ENCODE results near the gene PCP4L1. TPM values are rescaled to one million over a fixed set of nuclear protein-coding genes. Genes with fewer than 3 reads are reported as not detected.

The PCP4L1 gene
- total RNA-seq, 1 experiment from 2014 or later: not detected

GRCh38 chr1:161307892-161308638 is 49.5 kb downstream of the PCP4L1 start:
- H3K27me3 ChIP-seq (ENCODE audit: insufficient read depth, low read length): no peaks in the 10 kb centered on the region
- H3K4me2 ChIP-seq (ENCODE audit: low read length): no peak overlapping the region
- no peaks in the 10 kb centered on the region for H4K20me1 ChIP-seq (ENCODE audit: insufficient read depth)
- ChIA-PET CTCF (no interaction called here), RAD21 (ENCODE audit: low non-redundant PET in 1 of 2, low total read pairs in 2 of 2, uncharacterized antibody in 2 of 2, unreplicated experiment in 2 of 2) (no interaction called here), POLR2A (no interaction called here)
- peaks cover 8 to 31% of the 10 kb centered on the region in 2 experiments; a peak in 3 of 4 replicates for H3K4me1 ChIP-seq (ENCODE audit: control insufficient read depth in 1 of 2, insufficient read depth in 2 of 2, low read length in 2 of 2)
- no peaks in the 10 kb centered on the region for H3K9me2 ChIP-seq (ENCODE audit: insufficient read depth)
- no TSS peak for BruUV-seq (replicated peaks)
- no peaks in the 10 kb centered on the region for H3K9me3 ChIP-seq (ENCODE audit: control insufficient read depth in 1 of 2, insufficient read depth in 1 of 2, low read depth in 1 of 2, low read length in 2 of 2)
- DNase-seq (ENCODE audit: low read depth, low spot score): no peak
- H3K9ac ChIP-seq (ENCODE audit: low read length): no peak overlapping the region
- no peak for TF ChIP-seq SRF (IDR thresholded peaks at IDR 0.05; ENCODE audit: low read depth)
- TF ChIP-seq EZH2phosphoT487 (IDR thresholded peaks at IDR 0.05; ENCODE audit: borderline replicate concordance): no peak
- TF ChIP-seq POLR2AphosphoS5 (IDR thresholded peaks at IDR 0.05; ENCODE audit: low read depth, low read length): no peak
- no peak for TF ChIP-seq ZNF274 (IDR thresholded peaks at IDR 0.05; ENCODE audit: low read depth, low read length)
- no peak for TF ChIP-seq ELF1 (IDR thresholded peaks at IDR 0.05; ENCODE audit: borderline replicate concordance, low read depth)
- intact Hi-C loops (cut with micrococcal nuclease): no loop called here
- H3K36me3 ChIP-seq (ENCODE audit: control insufficient read depth in 1 of 2, insufficient read depth in 2 of 2, low read length in 2 of 2): no peaks in the 10 kb centered on the region
- no peak overlapping the region for H2AFZ ChIP-seq (ENCODE audit: low read depth, low read length, poor library complexity, severe bottlenecking)
- H3K27ac ChIP-seq (ENCODE audit: low read depth, low read length): no peak overlapping the region
- H3K4me3 ChIP-seq (replicated peaks in 1 of 2; ENCODE audit: low read depth in 1 of 2, low read length in 2 of 2): no peak overlapping the region
- ATAC-seq: no peak
- peaks cover 6% of the 10 kb centered on the region for H3K79me2 ChIP-seq (ENCODE audit: insufficient read depth, low read length)

- H2AFZ ChIP-seq (ENCODE audit: low read depth, low read length, poor library complexity, severe bottlenecking): no peak within 1 kb of the TSS
- RAD21 ChIA-PET (ENCODE audit: low non-redundant PET in 1 of 2, low total read pairs in 2 of 2, uncharacterized antibody in 2 of 2, unreplicated experiment in 2 of 2): no interaction called here
Observed at GRCh38 chr1:161309868-161310267, 51.3 kb downstream of the PCP4L1 start, which contains the start of gene MPZ. TSS of gene MPZ (minus strand) at chr1:161309968. CDS start at chr1:161309905, 63 bp downstream.

More at GRCh38 chr1:161309868-161310267, 51.3 kb downstream of the PCP4L1 start, which contains the start of gene MPZ:
- intact Hi-C loops (cut with micrococcal nuclease): loop anchor here (10.0 kb wide), 1 partner anchor 75 kb away; no protein-coding TSS in a partner anchor
- BruUV-seq (replicated peaks): no TSS peak
- no peak within 1 kb of the TSS for H3K4me2 ChIP-seq (ENCODE audit: low read length)
- ChIA-PET POLR2A (no interaction called here), CTCF (no interaction called here)
- H3K4me1 ChIP-seq (ENCODE audit: control insufficient read depth in 1 of 2, insufficient read depth in 2 of 2, low read length in 2 of 2): peaks cover 10 to 36% of the 10 kb centered on the region in 2 experiments
- H3K27me3 ChIP-seq (ENCODE audit: insufficient read depth, low read length): no peaks in the 10 kb centered on the region
- no peak within 1 kb of the TSS for H3K27ac ChIP-seq (ENCODE audit: low read depth, low read length)
- no peaks in the 10 kb centered on the region; a peak in 1 of 4 replicates for H3K36me3 ChIP-seq (ENCODE audit: control insufficient read depth in 1 of 2, insufficient read depth in 2 of 2, low read length in 2 of 2)
- H4K20me1 ChIP-seq (ENCODE audit: insufficient read depth): no peaks in the 10 kb centered on the region
- TF ChIP-seq FOSL1 (IDR thresholded peaks at IDR 0.05; ENCODE audit: low read depth) (no peak), CBX3 (IDR thresholded peaks at IDR 0.05; ENCODE audit: low read depth) (no peak), EZH2phosphoT487 (IDR thresholded peaks at IDR 0.05; ENCODE audit: borderline replicate concordance) (no peak), SIN3A (IDR thresholded peaks at IDR 0.05; ENCODE audit: low read depth) (no peak), SP1 (IDR thresholded peaks at IDR 0.05; ENCODE audit: low read depth) (no peak), CEBPB (IDR thresholded peaks at IDR 0.05; ENCODE audit: low read depth) (no peak), YY1 (IDR thresholded peaks at IDR 0.05; ENCODE audit: extremely low read depth, insufficient replicate concordance, low read depth, low read length) (no peak), ZNF274 (IDR thresholded peaks at IDR 0.05; ENCODE audit: low read depth, low read length) (no peak), POLR2A (IDR thresholded peaks at IDR 0.05; ENCODE audit: borderline replicate concordance, extremely low read depth, insufficient read depth, insufficient read length) (no peak), POLR2AphosphoS5 (IDR thresholded peaks at IDR 0.05; ENCODE audit: low read depth, low read length) (no peak), EGR1 (IDR thresholded peaks at IDR 0.05; ENCODE audit: low read depth) (no peak), EZH2 (IDR thresholded peaks at IDR 0.05) (no peak), SRF (IDR thresholded peaks at IDR 0.05; ENCODE audit: low read depth) (no peak), ELF1 (IDR thresholded peaks at IDR 0.05; ENCODE audit: borderline replicate concordance, low read depth) (no peak), JUND (IDR thresholded peaks at IDR 0.05) (no peak)
- no peak within 1 kb of the TSS for H3K9ac ChIP-seq (ENCODE audit: low read length)
- ATAC-seq (no peak), DNase-seq (ENCODE audit: low read depth, low spot score) (no peak)
- no peak within 1 kb of the TSS for H3K4me3 ChIP-seq (replicated peaks in 1 of 2; ENCODE audit: low read depth in 1 of 2, low read length in 2 of 2)
- peaks cover 7% of the 10 kb centered on the region for H3K79me2 ChIP-seq (ENCODE audit: insufficient read depth, low read length)
- H3K9me2 ChIP-seq (ENCODE audit: insufficient read depth): no peaks in the 10 kb centered on the region
- H3K9me3 ChIP-seq (ENCODE audit: control insufficient read depth in 1 of 2, insufficient read depth in 1 of 2, low read depth in 1 of 2, low read length in 2 of 2): no peaks in the 10 kb centered on the region

All from HCT116 (cell line).